Astrocyte of the spinal cord (primary cell): ENCODE results near the gene ATF6B.

Experiments
- DNase-seq: peaks from one replicate; pipeline ENCODE4 v3.0.0; 2011; ENCODE audit warnings: low read depth, low spot score
- H3K4me3 ChIP-seq: 2 replicates; pipeline ENCODE4 v1.5.1; 2011; ENCODE audit warnings: low read depth, mild to moderate bottlenecking, low read length, moderate library complexity
- in situ Hi-C: cut with HindIII; loops from 2 replicates; pipeline ENCODE4 v1.10.0; 2017; ENCODE audit warnings: low sequenced_read_pairs
- TF ChIP-seq, protein P1 (sequence below): IDR thresholded peaks from 2 replicates; pipeline ENCODE4 v1.5.1; 2012; ENCODE audit warnings: low read depth, mild to moderate bottlenecking, low read length, inconsistent platforms

ATF6B gene

DNA sequence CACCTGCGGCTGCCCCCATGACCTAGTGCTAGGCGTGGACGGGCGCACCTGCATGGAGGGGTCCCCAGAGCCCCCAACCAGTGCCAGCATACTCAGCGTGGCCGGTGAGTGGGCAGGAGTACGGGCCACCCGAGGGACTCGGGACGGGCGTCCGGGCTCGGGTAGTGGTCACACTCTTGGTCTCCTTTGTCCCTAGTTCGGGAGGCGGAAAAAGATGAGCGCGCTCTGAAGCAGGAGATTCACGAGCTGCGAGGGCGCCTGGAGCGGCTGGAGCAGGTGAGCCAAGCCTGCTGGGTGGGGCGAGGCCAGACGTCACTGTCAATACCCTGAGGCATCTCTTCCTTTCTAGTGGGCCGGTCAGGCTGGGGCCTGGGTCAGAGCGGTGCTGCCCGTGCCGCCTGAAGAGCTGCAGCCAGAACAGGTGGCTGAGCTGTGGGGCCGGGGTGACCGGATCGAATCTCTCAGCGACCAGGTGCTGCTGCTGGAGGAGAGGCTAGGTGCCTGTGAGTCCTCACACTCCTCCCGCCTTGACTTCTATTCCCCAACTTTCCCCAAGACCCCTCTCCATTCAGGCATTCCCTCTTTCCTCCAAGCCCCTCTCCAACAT is 39.2 kb upstream of the ATF6B start:
- DNase-seq: no peak
- in situ Hi-C loops: no loop called here
- TF ChIP-seq, protein P1, sequence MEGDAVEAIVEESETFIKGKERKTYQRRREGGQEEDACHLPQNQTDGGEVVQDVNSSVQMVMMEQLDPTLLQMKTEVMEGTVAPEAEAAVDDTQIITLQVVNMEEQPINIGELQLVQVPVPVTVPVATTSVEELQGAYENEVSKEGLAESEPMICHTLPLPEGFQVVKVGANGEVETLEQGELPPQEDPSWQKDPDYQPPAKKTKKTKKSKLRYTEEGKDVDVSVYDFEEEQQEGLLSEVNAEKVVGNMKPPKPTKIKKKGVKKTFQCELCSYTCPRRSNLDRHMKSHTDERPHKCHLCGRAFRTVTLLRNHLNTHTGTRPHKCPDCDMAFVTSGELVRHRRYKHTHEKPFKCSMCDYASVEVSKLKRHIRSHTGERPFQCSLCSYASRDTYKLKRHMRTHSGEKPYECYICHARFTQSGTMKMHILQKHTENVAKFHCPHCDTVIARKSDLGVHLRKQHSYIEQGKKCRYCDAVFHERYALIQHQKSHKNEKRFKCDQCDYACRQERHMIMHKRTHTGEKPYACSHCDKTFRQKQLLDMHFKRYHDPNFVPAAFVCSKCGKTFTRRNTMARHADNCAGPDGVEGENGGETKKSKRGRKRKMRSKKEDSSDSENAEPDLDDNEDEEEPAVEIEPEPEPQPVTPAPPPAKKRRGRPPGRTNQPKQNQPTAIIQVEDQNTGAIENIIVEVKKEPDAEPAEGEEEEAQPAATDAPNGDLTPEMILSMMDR: no peak
- no peak overlapping the region for H3K4me3 ChIP-seq

DNA sequence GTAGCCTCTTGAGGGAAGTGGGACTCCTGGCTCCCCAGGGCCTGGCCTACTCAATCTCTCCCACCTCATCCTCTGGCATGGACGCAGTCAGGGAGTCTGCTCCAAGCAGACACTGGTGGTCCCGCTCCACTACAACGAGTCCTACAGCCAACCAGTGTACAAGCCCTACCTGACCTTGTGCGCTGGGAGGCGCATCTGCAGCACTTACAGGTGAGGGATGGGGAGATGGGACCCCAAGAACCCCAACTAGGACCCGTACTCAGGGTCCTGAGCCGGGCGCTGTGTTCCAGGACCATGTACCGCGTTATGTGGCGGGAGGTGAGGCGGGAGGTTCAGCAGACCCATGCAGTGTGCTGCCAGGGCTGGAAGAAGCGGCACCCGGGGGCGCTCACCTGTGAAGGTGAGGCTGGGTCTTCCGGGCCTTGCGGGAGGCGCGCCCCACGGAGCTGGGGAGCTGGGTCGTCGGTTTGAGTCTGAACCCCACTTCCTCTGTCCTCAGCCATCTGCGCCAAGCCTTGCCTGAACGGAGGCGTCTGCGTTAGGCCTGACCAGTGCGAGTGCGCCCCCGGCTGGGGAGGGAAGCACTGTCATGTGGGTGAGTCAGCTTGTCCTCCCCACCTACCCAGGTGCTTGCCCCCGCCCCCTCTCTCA is 38.5 kb upstream of the ATF6B start:
- DNase-seq: no peak
- TF ChIP-seq, protein P1: no peak
- no peak overlapping the region for H3K4me3 ChIP-seq
- in situ Hi-C loops: no loop called here

DNA sequence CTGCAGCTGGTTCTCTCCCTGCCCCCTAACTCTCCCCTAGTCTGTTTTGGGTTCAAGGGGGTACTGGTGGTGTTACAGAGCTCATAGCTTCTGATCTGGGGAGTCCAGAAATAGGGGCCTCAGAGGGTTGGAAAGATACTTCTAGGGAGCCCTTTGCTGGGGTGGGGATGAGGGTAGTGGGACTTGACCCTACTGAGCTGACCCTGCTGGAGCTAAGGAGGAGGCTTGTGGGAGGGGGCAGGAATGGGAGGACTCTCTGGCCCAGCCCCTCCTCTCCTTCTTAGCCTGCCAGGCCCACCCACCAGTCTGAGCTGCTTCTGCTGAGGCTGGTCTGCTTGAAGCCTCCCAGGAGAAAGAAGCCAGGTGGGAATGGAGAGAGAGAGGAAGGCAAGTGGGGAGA is 36.2 kb upstream of the ATF6B start, which contains the start of gene EGFL8:
Gene EGFL8 (plus strand): TSS at position 301 of the 400 bp plus-strand sequence. CDS start 1,571 bp downstream, outside the sequence.
- TF ChIP-seq, protein P1: no peak
- in situ Hi-C loops: no loop called here
- H3K4me3 ChIP-seq: no peak within 1 kb of the TSS
- no peak for DNase-seq

DNA sequence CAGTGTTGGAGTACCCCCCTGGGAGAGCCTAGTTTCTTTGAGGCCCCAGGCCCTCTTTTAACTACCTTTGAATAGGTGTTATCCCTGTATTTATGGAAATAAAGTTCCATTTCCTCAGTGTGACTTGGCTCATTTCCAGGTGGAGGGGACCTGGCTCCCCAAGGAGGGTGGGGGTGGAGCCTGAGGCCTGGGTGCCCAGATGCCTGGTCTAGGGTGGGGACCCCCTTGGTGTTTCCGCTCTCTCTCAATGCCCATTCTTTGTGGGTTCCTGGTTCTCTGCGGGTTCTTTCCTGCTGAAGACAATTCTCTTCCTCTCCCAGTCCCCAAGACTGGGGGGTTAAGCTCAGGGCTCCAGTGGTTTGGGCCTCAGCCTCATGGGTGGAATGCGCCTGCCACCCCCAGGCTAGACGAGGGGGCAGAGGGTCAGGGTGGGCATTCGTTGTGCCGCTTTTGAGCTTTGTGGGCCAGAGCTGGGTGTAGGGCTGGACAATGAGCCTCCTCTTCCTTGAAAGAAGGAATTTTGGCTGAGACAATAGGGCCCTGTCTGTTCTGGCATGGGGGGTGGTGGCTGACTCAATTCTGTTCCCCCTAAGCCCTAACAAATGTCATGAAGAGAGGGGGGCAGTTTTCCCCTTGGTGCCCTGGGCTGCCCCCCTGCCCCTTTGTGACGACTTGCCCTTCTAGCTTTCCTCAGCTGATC is 35.7 kb upstream of the ATF6B start:
- TF ChIP-seq, protein P1: no peak
- no peak overlapping the region for H3K4me3 ChIP-seq
- in situ Hi-C loops: no loop called here
- DNase-seq: no peak

DNA sequence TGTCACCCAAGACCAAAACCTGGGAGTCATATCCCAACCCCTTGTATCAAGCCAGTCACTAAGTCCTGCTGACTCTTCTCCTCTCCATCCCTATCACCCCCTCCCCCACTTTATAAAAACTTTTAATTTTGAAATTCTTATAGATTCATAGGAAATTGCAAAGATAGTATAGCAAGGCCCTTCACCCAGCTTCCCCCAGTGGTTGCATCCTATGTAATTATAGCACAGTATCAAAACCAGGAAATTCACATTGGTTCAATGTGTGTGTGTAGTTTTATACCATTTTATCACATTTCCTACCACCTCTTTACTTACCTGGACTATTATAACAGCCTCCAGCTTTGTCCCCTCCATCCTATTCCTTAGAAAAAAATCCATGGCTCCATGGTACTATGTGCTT is 30.0 kb upstream of the ATF6B start:
- no peak overlapping the region for H3K4me3 ChIP-seq
- no peak for DNase-seq
- TF ChIP-seq, protein P1: no peak
- in situ Hi-C loops: no loop called here

DNA sequence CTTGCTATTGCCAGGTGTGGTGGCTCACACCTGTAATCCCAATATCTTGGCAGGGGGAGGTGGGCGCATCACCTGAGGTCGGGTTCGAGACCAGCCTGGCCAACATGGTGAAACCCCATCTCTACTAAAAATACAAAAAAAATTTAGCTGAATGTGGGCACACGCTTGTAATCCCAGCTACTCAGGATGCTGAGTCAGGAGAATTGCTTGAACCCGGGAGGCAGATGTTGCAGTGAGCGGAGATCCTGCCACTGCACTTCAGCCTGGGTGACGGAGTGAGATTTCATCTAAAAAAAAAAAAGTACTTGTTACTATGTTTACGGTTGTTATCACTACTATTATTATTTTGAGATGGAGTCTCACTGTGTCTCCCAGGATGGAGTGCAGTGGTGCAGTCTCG is 28.8 kb upstream of the ATF6B start:
- in situ Hi-C loops: no loop called here

More for the DNA sequence above, 28.8 kb upstream of the ATF6B start:
- TF ChIP-seq, protein P1: no peak
- H3K4me3 ChIP-seq: no peak overlapping the region
- DNase-seq: no peak
